ENCODE measurements around the gene STAT5A. TPM values are rescaled to one million over a fixed set of nuclear protein-coding genes. Genes with fewer than 3 reads are reported as not detected.

Gene STAT5A
- total and polyA plus RNA-seq, 8 donors = 10.5 to 19.8 (median 14.5) TPM

DNA sequence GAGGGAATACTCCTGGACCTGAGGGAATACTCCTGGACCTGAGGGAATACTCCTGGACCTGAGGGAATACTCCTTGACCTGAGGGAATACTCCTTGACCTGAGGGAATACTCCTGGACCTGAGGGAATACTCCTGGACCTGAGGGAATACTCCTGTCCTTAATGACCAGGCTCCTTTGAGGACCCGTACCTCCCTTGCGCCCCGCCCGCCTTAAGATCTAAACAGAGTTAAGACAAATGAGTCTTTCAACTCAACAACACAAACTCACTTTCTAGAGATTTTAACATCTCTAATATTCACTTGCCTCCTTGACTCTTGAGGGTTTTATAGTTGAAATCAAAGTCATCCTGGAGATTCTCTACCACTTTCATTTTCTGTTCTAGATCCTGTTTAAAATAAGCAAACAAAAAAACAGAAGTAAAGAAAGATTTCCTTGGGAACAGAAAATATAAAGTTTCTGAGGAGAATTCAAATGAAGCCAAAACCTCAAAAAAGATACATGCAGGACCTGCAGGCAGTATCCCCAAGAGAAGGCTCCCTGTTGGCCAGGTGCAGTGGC, 50.2 kb downstream of the STAT5A start:
- peaks cover 11 to 61% (median 38%) of the 10 kb centered on the region in 3 donors for H3K36me3 ChIP-seq
- H3K4me1 ChIP-seq = no peaks in the 10 kb centered on the region
- no peak for ATAC-seq
- no peaks in the 10 kb centered on the region for H3K9me3 ChIP-seq
- WGBS, 2 donors = 92 to 97% methylated on average over 4 of the region's 4 CpGs
- TF ChIP-seq, protein P1, sequence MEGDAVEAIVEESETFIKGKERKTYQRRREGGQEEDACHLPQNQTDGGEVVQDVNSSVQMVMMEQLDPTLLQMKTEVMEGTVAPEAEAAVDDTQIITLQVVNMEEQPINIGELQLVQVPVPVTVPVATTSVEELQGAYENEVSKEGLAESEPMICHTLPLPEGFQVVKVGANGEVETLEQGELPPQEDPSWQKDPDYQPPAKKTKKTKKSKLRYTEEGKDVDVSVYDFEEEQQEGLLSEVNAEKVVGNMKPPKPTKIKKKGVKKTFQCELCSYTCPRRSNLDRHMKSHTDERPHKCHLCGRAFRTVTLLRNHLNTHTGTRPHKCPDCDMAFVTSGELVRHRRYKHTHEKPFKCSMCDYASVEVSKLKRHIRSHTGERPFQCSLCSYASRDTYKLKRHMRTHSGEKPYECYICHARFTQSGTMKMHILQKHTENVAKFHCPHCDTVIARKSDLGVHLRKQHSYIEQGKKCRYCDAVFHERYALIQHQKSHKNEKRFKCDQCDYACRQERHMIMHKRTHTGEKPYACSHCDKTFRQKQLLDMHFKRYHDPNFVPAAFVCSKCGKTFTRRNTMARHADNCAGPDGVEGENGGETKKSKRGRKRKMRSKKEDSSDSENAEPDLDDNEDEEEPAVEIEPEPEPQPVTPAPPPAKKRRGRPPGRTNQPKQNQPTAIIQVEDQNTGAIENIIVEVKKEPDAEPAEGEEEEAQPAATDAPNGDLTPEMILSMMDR (IDR thresholded peaks at IDR 0.05) = no peak
- intact Hi-C loops (cut with DNase I) = no loop called here
- no peak overlapping the region for H3K27ac ChIP-seq
- no peak for DNase-seq
- H3K27me3 ChIP-seq = no peaks in the 10 kb centered on the region
- no peak overlapping the region for H3K4me3 ChIP-seq
- no peak for FAIRE-seq

DNA sequence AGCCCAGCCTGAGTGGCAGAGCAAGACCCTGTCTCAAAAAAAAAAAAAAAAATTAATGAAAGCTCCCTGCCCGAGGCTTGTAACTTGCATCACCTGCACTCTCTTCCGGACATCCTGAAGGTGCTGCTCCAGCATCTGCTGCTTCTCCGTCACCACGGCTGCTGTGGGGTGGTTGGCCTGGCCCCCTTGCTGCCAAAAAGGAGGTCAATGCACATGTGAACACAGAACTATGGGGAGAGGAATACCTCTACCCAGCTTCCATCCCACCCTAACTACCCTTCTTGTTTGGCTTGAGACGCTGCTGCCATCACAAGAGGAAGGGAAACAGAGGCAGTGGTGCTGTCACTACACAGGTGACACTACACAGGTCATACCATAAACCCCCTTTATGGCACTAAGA, 50.9 kb downstream of the STAT5A start:
- no peak overlapping the region for H3K27ac ChIP-seq
- FAIRE-seq = no peak
- no peak for ATAC-seq

DNA sequence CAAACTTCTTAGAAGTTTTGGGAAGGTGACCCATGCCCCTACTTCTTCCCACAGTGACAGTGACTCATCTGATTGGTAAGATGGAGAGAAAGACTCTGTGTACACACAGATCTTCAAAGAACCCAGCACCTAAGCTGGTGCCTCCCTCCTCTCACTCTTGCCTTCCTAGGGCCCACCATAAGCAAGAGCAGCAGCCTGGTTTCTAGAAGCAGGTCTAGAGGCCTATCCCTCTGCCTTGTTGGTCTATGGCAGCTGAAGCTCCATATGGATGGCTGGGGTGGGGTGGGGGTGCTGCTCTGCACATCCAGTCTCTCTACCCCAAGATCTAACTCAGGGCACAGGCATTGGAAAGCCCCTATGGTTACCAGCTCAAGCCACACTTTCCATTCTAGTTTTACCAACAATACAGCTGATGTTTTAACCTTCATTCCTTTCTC, 52.4 kb downstream of the STAT5A start:
- intact Hi-C loops (cut with DNase I) = no loop called here
- no peak for ATAC-seq
- H3K27ac ChIP-seq = no peak overlapping the region

More for the DNA sequence above, 50.9 kb downstream of the STAT5A start:
- Histone ChIP-seq H3K4me3 (no peak overlapping the region), H3K4me1 (no peaks in the 10 kb centered on the region), H3K9me3 (no peaks in the 10 kb centered on the region), H3K27me3 (no peaks in the 10 kb centered on the region), H3K36me3 (peaks cover 8 to 59% (median 40%) of the 10 kb centered on the region in 3 donors)
- intact Hi-C loops (cut with DNase I) = no loop called here
- DNase-seq = no peak
- 95 to 96% methylated on average over 5 of the region's 5 CpGs for WGBS, 2 donors
- TF ChIP-seq, protein P1 (IDR thresholded peaks at IDR 0.05) = no peak

DNA sequence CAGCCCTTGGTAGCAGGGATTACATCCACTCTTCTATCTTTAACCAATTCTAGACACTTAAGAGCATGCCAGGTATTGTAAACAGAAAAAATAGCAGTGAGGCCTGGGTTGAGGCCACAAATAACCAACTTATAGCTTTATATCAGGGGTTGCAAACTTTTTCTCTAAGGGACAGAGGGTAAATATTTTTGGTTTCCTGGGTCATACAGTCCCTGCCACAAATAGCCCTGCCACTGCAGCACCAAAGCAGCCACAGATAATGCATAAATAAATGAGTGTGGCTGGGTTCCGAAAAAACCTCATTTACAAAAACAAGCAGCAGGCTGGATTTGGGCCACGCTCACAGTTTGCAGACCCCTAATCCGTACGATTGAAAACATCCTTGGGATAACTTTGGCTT, 53.3 kb downstream of the STAT5A start:
- peaks cover 0 to 56% (median 32%) of the 10 kb centered on the region in 3 donors for H3K36me3 ChIP-seq
- no peak for ATAC-seq
- intact Hi-C loops (cut with DNase I) = no loop called here
- no peaks in the 10 kb centered on the region for H3K9me3 ChIP-seq
- H3K4me3 ChIP-seq = no peak overlapping the region
- peaks cover 8 to 15% (median 14%) of the 10 kb centered on the region in 3 donors for H3K4me1 ChIP-seq
- no peak overlapping the region for H3K27ac ChIP-seq
- no peak for FAIRE-seq
- no peaks in the 10 kb centered on the region for H3K27me3 ChIP-seq
- TF ChIP-seq, protein P1 (IDR thresholded peaks at IDR 0.05) = no peak
- 92 to 93% methylated on average over 4 of the region's 4 CpGs for WGBS, 2 donors
- no peak for DNase-seq

More for the DNA sequence above, 52.4 kb downstream of the STAT5A start:
- TF ChIP-seq, protein P1 (IDR thresholded peaks at IDR 0.05) = no peak
- FAIRE-seq (no peak), DNase-seq (no peak)
- H3K4me3 ChIP-seq = no peak overlapping the region
- H3K27me3 ChIP-seq = no peaks in the 10 kb centered on the region
- H3K36me3 ChIP-seq = peaks cover 5 to 65% (median 31%) of the 10 kb centered on the region in 3 donors
- H3K4me1 ChIP-seq = peaks cover under 1 to 7% (median 6%) of the 10 kb centered on the region in 3 donors
- H3K9me3 ChIP-seq = no peaks in the 10 kb centered on the region

DNA sequence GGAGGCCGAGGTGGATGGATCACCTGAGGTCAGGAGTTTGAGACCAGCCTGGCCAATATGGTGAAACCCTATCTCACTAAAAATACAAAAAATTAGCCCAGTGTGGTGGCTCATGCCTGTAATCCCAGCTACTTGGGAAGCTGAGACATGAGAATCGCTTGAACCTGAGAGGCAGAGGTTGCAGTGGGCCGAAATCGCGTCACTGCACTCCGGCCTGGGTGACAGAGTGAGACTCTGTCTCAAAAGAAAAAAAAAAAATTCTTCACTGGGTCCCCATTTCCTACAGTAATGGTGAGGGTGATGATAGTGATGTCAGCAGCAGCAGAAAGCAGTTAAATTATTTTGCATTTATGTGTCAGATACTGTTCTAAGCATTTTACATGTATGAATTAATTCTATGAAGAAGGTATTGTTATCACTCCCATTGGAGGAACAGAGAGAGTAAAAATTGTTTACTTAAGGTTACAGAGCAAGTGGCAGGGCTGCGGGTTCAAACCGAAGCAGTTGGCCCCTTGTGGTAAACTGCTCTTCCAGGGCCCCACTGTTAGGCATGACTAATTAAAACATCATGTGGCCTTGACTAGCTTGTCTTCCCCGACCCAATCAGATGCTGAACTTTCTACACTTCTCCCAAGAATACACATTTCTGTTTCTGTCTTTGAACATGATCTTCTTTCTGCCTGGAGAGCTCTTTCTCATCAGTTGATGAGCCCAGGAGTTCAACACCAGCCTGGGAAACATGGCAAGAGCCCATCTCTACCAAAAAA, 54.1 kb downstream of the STAT5A start:
- Histone ChIP-seq H3K36me3 (peaks cover 0 to 48% (median 29%) of the 10 kb centered on the region in 3 donors), H3K9me3 (no peaks in the 10 kb centered on the region), H3K27ac (no peak overlapping the region), H3K27me3 (no peaks in the 10 kb centered on the region), H3K4me3 (no peak overlapping the region), H3K4me1 (peaks cover 8 to 22% (median 21%) of the 10 kb centered on the region in 3 donors)
- WGBS, 2 donors = 83 to 84% methylated on average over 9 of the region's 9 CpGs
- FAIRE-seq (no peak), DNase-seq (no peak), ATAC-seq (no peak)
- intact Hi-C loops (cut with DNase I) = no loop called here
- TF ChIP-seq, protein P1 (IDR thresholded peaks at IDR 0.05) = no peak

All from pancreas (tissue), 10 donors.